K562 (cell line): Measurements from ENCODE around the gene CTSD. TPM values are rescaled to one million over a fixed set of nuclear protein-coding genes. Genes with fewer than 3 reads are reported as not detected.
A peak's percentile ranks its signal among the peaks of the same experiment; 100 is the strongest.

Experiments
- BMI1 ChIP-seq: fragments of 150-350 bp; IDR thresholded peaks from 2 replicates; pipeline ENCODE4 v1.6.1; 2014; ENCODE audit warnings: low read length
- CBX3 ChIP-seq, 2 experiments: IDR thresholded peaks; 1 replicate in 1 of 2; 2 replicates in 1 of 2; pipeline ENCODE4 v1.6.1; 2012; ENCODE audit warnings: inconsistent platforms in 2 of 2, low read length in 2 of 2, borderline replicate concordance in 1 of 2, control low read depth in 1 of 2
- HDAC6 ChIP-seq: IDR thresholded peaks from 2 replicates; pipeline ENCODE4 v1.6.1; 2012; ENCODE audit warnings: low read depth, mild to moderate bottlenecking, control low read depth, inconsistent platforms, low read length, moderate library complexity
- HNRNPL ChIP-seq: fragments of 200-400 bp; formaldehyde crosslinking; IDR thresholded peaks from 2 replicates; pipeline ENCODE4 v1.6.1; 2017; ENCODE audit warnings: low read depth, mild to moderate bottlenecking, low read length
- ILF3 ChIP-seq: fragments of 450-650 bp; IDR thresholded peaks from 2 replicates; pipeline ENCODE4 v1.6.1; 2018; ENCODE audit warnings: antibody characterized with exemption, mild to moderate bottlenecking, moderate library complexity, borderline replicate concordance
- ILK ChIP-seq: fragments of 450-650 bp; IDR thresholded peaks from 2 replicates; pipeline ENCODE4 v1.6.1; 2016; ENCODE audit warnings: missing genetic modification characterization, low read depth, mild to moderate bottlenecking, missing compliant biosample characterization, moderate library complexity, borderline replicate concordance
- KDM2B ChIP-seq: fragments of 250-450 bp; sonication (Bioruptor Pico); IDR thresholded peaks from 2 replicates; pipeline ENCODE4 v1.8.0; 2021; ENCODE audit warnings: mild to moderate bottlenecking, moderate library complexity
- KLF1 ChIP-seq: fragments of 450-650 bp; IDR thresholded peaks from 2 replicates; pipeline ENCODE4 v1.6.1; 2016; ENCODE audit warnings: missing genetic modification characterization, missing compliant biosample characterization
- NCOA1 ChIP-seq: fragments of 450-650 bp; IDR thresholded peaks from 2 replicates; pipeline ENCODE4 v1.6.1; 2016; ENCODE audit warnings: low read depth
- PRDM10 ChIP-seq: fragments of 450-650 bp; IDR thresholded peaks from 2 replicates; pipeline ENCODE4 v1.6.1; 2018; ENCODE audit not compliant: partially characterized antibody
- PURB ChIP-seq: sonication (generic); formaldehyde crosslinking; IDR thresholded peaks from 2 replicates; pipeline ENCODE4 v1.9.0; 2021; ENCODE audit warnings: low read depth, mild to moderate bottlenecking, missing genetic modification reagents
- RAD51 ChIP-seq: fragments of 450-650 bp; IDR thresholded peaks from 2 replicates; pipeline ENCODE4 v1.7.1; 2016; ENCODE audit warnings: low read depth, mild to moderate bottlenecking, borderline replicate concordance
- SAFB2 ChIP-seq: fragments of 200-400 bp; formaldehyde crosslinking; IDR thresholded peaks from 2 replicates; pipeline ENCODE4 v1.6.1; 2018; ENCODE audit warnings: borderline replicate concordance, low read length, low read depth, moderate library complexity; ENCODE audit not compliant: severe bottlenecking
- SNAPC5 ChIP-seq: fragments of 250-450 bp; sonication (Bioruptor Pico); IDR thresholded peaks from 2 replicates; pipeline ENCODE4 v1.8.0; 2021; ENCODE audit warnings: moderate library complexity, mild to moderate bottlenecking, inconsistent platforms
- STAG1 ChIP-seq: sonication (generic); formaldehyde crosslinking; IDR thresholded peaks from 2 replicates; pipeline ENCODE4 v1.5.0; 2020; ENCODE audit warnings: missing genetic modification reagents, borderline replicate concordance
- THAP7 ChIP-seq: fragments of 250-450 bp; sonication (Bioruptor Pico); IDR thresholded peaks from 2 replicates; pipeline ENCODE4 v1.5.0; 2021
- ZC3H4 ChIP-seq: sonication (generic); formaldehyde crosslinking; IDR thresholded peaks from 2 replicates; pipeline ENCODE4 v1.9.0; 2021; ENCODE audit warnings: missing genetic modification reagents, borderline replicate concordance
- ZMIZ1 ChIP-seq, 2 experiments: fragments of 150-350 bp in 1 of 2; IDR thresholded peaks; 2 replicates each; pipeline ENCODE4 v1.6.1; 2012 to 2016; ENCODE audit warnings: low read depth in 2 of 2, low read length in 2 of 2, mild to moderate bottlenecking in 1 of 2, moderate library complexity in 1 of 2
- ZNF121 ChIP-seq: sonication (generic); formaldehyde crosslinking; conservative IDR thresholded peaks from 2 replicates; pipeline ENCODE4 v1.8.0; 2022; ENCODE audit warnings: missing genetic modification reagents
- ZNF830 ChIP-seq: fragments of 250-450 bp; sonication (Bioruptor Pico); IDR thresholded peaks from 2 replicates; pipeline ENCODE4 v1.5.0; 2021; ENCODE audit warnings: mild to moderate bottlenecking
- polyA plus RNA-seq, 8 experiments: library from polyadenylated mRNA; depleted of rRNA in 4 of 8; stranded (reverse) in 5 of 8; unstranded in 3 of 8; fragments of >200 nt; fragmentation: Nextera tagmentation in 2 of 8; fragmentation: Illumina TruSeq in 1 of 8; extraction: Ambion mirVana in 2 of 8; extraction: Trizol in 1 of 8; gene quantifications; 2 replicates each; pipeline versions ENCODE4 v1.2.1 to v1.2.3, GENCODE V29; 2011 to 2014; ENCODE audit warnings: inconsistent platforms in 1 of 8, missing spikeins in 1 of 8
- total RNA-seq, 7 experiments: library from RNA; depleted of rRNA in 6 of 7; stranded (reverse); fragments of >200 nt in 6 of 7; fragmentation: Illumina TruSeq in 2 of 7; extraction: Trizol in 2 of 7; gene quantifications; 2 replicates each; pipeline versions ENCODE4 v1.2.1 to v1.2.3, GENCODE V29; 2011 to 2021; ENCODE audit warnings: low replicate concordance in 1 of 7

The CTSD gene
- total and polyA plus RNA-seq, 9 of the 15 experiments (the other 6 are each of a cell fraction or from before 2014, with no cell fraction given) = 1.0 to 112 (median 40.9) TPM

- TF ChIP-seq ZMIZ1 (IDR thresholded peaks at IDR 0.05; ENCODE audit: low read depth in 2 of 2, low read length in 2 of 2) = 0 out of 4 replicates have a peak, but pooled peaks of 1 of the 2 experiments have one; percentile 52
- TF ChIP-seq ZNF121 (CRISPR knock-in tag) = no peak
- TF ChIP-seq SNAPC5 = no peak
- TF ChIP-seq ZC3H4 = no peak
- no peak for TF ChIP-seq PURB
- no peak for TF ChIP-seq HNRNPL
- no peak for TF ChIP-seq ILF3
- no peak for TF ChIP-seq HDAC6
- TF ChIP-seq RAD51 = peak; percentile 49; the same call in 1 of the 2 replicates
- TF ChIP-seq PRDM10 = no peak
- no peak for TF ChIP-seq KDM2B (CRISPR knock-in tag)
- TF ChIP-seq BMI1 = no peak
- TF ChIP-seq ZNF830 (CRISPR knock-in tag) = no peak
- TF ChIP-seq THAP7 (CRISPR knock-in tag) = no peak
- 0 out of 2 replicates have a peak, but pooled peaks have one; percentile 31 for TF ChIP-seq KLF1 (tag)
- no peak for TF ChIP-seq STAG1
- TF ChIP-seq NCOA1 = no peak
- TF ChIP-seq CBX3 (IDR thresholded peaks at IDR 0.05; ENCODE audit: borderline replicate concordance in 1 of 2, low read length in 2 of 2) = no peak
- no peak for TF ChIP-seq SAFB2
- no peak for TF ChIP-seq ILK
These were observed 19.4 kb upstream of the CTSD start (continued) for GRCh38 chr11:1782831-1783724.
